Measurements from ENCODE around the gene CYBRD1.

CYBRD1 gene

DNA sequence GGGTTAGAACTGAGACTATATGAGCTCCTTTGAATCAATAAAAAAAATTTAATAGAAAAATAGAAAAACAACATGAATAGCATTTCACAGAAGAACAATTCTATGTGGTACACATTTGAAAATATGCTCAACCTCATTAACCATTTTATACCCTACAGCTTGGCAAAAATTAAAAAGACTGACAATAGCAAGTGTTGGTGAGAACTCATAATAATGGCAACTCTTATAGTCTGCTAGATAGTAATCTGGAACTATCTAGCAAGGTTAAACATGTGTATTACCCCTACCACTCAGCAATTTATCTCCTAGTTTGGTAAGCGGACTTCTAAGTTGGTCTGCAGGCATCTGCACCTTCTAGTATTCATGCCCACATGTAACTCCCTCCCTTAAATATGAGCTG lies 67.8 kb downstream of the CYBRD1 start:
- Histone ChIP-seq H3K4me3 (ENCODE audit: low read length) (no peak overlapping the region), H3K9me3 (ENCODE audit: control insufficient read depth, low read length) (no peaks in the 10 kb centered on the region), H3K4me1 (ENCODE audit: control insufficient read depth, insufficient read depth, low read length) (no peaks in the 10 kb centered on the region)

DNA sequence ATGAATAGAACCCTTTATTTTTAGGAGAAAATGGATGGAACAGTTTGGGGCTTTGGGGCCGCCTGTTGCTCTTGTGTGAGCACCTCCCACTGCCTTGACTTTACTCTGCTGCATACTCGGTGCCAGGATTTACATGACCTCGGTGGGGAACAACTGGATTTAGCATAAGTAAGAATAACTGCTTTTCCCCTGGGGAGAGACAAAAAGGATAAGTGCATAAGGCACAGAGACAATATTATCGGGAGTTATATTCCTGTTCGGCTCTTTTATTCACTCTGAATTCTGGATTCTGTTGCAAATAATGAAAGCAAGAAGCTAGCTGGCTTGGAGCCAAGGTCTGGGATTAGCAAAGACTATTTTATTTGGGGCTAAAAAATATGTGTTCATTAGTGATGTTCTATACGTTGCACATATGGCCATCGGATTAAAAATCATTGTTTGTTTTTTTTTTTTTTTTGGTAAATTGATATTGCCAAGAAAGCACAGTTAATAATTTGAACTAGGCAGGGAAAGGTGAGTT lies 69.8 kb downstream of the CYBRD1 start:
- no peak overlapping the region for H3K9ac ChIP-seq (ENCODE audit: low read length)
- peaks cover 3% of the 10 kb centered on the region for H3K27me3 ChIP-seq (ENCODE audit: control insufficient read depth, insufficient read depth, low read length)
- H3K4me1 ChIP-seq (ENCODE audit: control insufficient read depth, insufficient read depth, low read length): no peaks in the 10 kb centered on the region
- no peaks in the 10 kb centered on the region for H3K9me3 ChIP-seq (ENCODE audit: control insufficient read depth, low read length)
- H3K36me3 ChIP-seq (ENCODE audit: control insufficient read depth, insufficient read depth, low read length): no peaks in the 10 kb centered on the region
- H3K4me3 ChIP-seq (ENCODE audit: low read length): no peak overlapping the region

More for the DNA sequence above, 67.8 kb downstream of the CYBRD1 start:
- no peaks in the 10 kb centered on the region for H3K36me3 ChIP-seq (ENCODE audit: control insufficient read depth, insufficient read depth, low read length)
- H3K27me3 ChIP-seq (ENCODE audit: control insufficient read depth, insufficient read depth, low read length): peaks cover 6% of the 10 kb centered on the region
- H3K9ac ChIP-seq (ENCODE audit: low read length): no peak overlapping the region

DNA sequence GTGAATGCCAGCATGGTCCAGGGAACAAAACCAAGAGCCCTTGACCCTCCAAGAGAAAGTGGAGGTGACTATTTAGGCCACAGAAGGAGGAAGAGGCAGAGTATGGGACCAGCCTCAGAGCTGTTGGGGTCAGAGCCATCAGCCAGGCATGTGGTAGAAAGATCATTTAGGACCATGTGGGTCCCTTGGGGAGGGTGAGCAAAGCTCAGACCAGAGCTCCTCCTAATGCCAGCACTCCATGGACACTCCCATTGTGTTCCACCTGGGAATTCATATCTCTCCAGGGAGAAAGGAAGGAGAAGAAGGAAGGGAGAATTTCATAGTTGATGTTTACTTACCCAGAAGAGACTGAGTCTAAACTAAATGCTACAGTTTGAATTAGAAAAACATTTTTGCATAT lies 73.2 kb downstream of the CYBRD1 start:
- H3K36me3 ChIP-seq (ENCODE audit: control insufficient read depth, insufficient read depth, low read length): no peaks in the 10 kb centered on the region

DNA sequence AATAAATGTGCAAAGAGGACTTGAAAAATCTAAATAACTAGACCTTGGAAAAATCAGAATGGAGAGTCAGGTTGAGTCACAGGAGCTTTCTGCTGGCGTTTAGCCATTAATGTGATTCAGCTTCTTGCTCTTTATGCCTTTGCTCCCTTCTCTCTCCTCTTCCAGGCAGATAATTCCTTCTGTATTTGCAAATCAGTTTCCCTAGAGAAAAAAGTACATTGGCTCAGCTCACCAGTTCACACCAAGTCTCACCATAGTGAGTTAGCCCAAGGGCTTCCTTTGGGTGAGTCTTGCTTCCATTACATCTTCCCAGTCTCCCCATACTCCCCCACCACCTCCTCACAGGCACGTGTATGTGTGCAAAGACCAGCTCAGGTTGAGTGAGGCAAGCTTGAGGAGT lies 73.6 kb downstream of the CYBRD1 start:
- Histone ChIP-seq H3K27me3 (ENCODE audit: control insufficient read depth, insufficient read depth, low read length) (peaks cover 8% of the 10 kb centered on the region), H3K4me3 (ENCODE audit: low read length) (no peak overlapping the region), H3K9me3 (ENCODE audit: control insufficient read depth, low read length) (no peaks in the 10 kb centered on the region), H3K36me3 (ENCODE audit: control insufficient read depth, insufficient read depth, low read length) (no peaks in the 10 kb centered on the region), H3K4me1 (ENCODE audit: control insufficient read depth, insufficient read depth, low read length) (peaks cover 4% of the 10 kb centered on the region), H3K9ac (ENCODE audit: low read length) (no peak overlapping the region)

More for the DNA sequence above, 73.2 kb downstream of the CYBRD1 start:
- no peak overlapping the region for H3K4me3 ChIP-seq (ENCODE audit: low read length)
- peaks cover 8% of the 10 kb centered on the region for H3K27me3 ChIP-seq (ENCODE audit: control insufficient read depth, insufficient read depth, low read length)
- no peaks in the 10 kb centered on the region for H3K9me3 ChIP-seq (ENCODE audit: control insufficient read depth, low read length)
- no peak overlapping the region for H3K9ac ChIP-seq (ENCODE audit: low read length)
- peaks cover 4% of the 10 kb centered on the region for H3K4me1 ChIP-seq (ENCODE audit: control insufficient read depth, insufficient read depth, low read length)

DNA sequence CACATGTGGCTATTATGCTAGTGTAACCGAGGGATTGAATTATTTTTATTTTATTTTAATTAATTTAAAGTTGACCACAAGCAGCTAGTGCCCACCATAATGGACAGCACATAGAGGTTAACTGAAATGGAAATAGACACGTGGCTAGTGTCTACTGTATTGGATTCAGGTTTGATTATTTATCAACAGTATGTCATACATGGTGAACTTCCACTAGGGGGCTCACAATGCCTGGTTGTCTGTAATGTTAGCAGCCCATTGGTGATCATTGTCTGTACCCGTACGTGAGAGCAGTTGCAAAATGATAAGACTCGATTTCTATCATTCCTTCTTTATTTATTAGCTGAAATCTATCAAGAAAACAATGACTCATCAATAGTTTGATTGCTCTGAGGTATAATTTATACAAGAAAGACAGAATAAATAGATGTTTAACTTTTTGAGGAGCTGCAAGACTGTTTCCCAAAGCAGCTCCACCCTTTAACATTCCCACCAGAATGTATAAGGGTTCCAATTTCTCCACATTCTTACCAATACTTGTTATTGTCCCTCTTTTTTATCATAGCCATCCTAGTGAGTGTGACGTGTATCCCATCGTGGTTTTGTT lies 76.5 kb downstream of the CYBRD1 start:
- Histone ChIP-seq H3K9ac (ENCODE audit: low read length) (no peak overlapping the region), H3K9me3 (ENCODE audit: control insufficient read depth, low read length) (no peaks in the 10 kb centered on the region), H3K36me3 (ENCODE audit: control insufficient read depth, insufficient read depth, low read length) (no peaks in the 10 kb centered on the region), H3K27me3 (ENCODE audit: control insufficient read depth, insufficient read depth, low read length) (peaks cover 8% of the 10 kb centered on the region), H3K4me1 (ENCODE audit: control insufficient read depth, insufficient read depth, low read length) (peaks cover 4% of the 10 kb centered on the region), H3K4me3 (ENCODE audit: low read length) (no peak overlapping the region)

DNA sequence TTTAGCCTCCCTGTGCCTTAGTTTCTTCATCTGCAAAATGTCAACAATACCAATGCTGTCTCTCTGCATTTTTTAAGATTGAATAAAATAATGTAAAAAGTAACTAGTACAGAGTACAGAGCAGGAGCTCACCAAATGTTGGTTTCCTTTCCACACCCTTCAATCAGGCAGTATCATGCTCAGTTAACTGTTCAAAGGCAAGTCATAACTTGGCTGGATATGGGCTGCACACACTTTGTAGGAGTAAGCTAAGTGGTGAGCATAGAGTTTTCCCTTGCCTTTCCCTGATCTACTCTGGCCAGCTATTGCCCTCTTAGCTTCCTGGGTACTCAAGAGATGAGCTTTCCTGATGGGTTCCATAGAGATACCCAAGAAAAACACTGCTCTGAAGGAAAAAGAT lies 77.9 kb downstream of the CYBRD1 start:
- H3K27me3 ChIP-seq (ENCODE audit: control insufficient read depth, insufficient read depth, low read length): peaks cover 8% of the 10 kb centered on the region
- H3K9me3 ChIP-seq (ENCODE audit: control insufficient read depth, low read length): no peaks in the 10 kb centered on the region
- H3K9ac ChIP-seq (ENCODE audit: low read length): no peak overlapping the region
- no peaks in the 10 kb centered on the region for H3K36me3 ChIP-seq (ENCODE audit: control insufficient read depth, insufficient read depth, low read length)
- H3K4me1 ChIP-seq (ENCODE audit: control insufficient read depth, insufficient read depth, low read length): peaks cover 4% of the 10 kb centered on the region
- no peak overlapping the region for H3K4me3 ChIP-seq (ENCODE audit: low read length)

DNA sequence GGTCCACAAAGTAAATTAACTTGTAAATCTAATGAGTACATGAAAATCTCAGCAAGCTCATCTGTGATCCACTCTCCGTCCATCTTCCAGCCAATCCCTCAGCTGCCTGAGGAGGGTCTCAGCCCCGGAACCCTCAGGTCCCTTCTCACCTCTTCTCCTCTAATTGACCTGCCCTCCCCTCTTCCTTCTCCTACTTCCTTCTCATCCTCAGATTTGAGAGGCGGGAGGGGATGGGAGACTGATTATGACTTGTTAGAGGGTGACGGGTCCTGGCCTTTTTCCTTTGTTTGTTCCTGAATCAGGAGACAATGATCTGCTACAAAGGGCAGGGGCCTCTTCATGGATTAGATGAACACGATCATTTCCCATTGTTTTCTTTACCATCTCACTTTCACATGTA lies 80.1 kb downstream of the CYBRD1 start:
- peaks cover 4% of the 10 kb centered on the region for H3K4me1 ChIP-seq (ENCODE audit: control insufficient read depth, insufficient read depth, low read length)
- no peaks in the 10 kb centered on the region for H3K9me3 ChIP-seq (ENCODE audit: control insufficient read depth, low read length)
- H3K36me3 ChIP-seq (ENCODE audit: control insufficient read depth, insufficient read depth, low read length): no peaks in the 10 kb centered on the region
- H3K4me3 ChIP-seq (ENCODE audit: low read length): no peak overlapping the region
- peaks cover 8% of the 10 kb centered on the region for H3K27me3 ChIP-seq (ENCODE audit: control insufficient read depth, insufficient read depth, low read length)
- H3K9ac ChIP-seq (ENCODE audit: low read length): no peak overlapping the region

Data from mucosa of stomach (tissue), 1 donor.